ENCODE results near the gene MUC5B.

GRCh38 chr11:1220941-1221721 lies 1.7 kb upstream of the MUC5B start:
- TF ChIP-seq CTCF (IDR thresholded peaks at IDR 0.05) (no peak), ZFX (IDR thresholded peaks at IDR 0.05; ENCODE audit: borderline replicate concordance) (no peak)
